Astrocyte (in vitro differentiated cells and primary cell): ENCODE results near the gene SHOC2. TPM values are rescaled to one million over a fixed set of nuclear protein-coding genes. Genes with fewer than 3 reads are reported as not detected.

Experiments used
- DNase-seq: peaks from one replicate; pipeline ENCODE4 v3.0.0-alpha.2; 2010; ENCODE audit warnings: low read depth
- FAIRE-seq: peaks from 2 replicates; lab custom pipeline; 2011; peaks lifted over from hg19 to GRCh38; lab: Jason Lieb, UNC
- H2AFZ ChIP-seq: 2 replicates; pipeline ENCODE4 v1.6.0; 2012; ENCODE audit warnings: low read depth, low read length, inconsistent platforms
- H3K27ac ChIP-seq: 2 replicates; pipeline ENCODE4 v1.5.1; 2011; ENCODE audit warnings: low read depth, low read length, inconsistent platforms
- H3K27me3 ChIP-seq: 2 replicates; pipeline ENCODE4 v1.6.0; 2011; ENCODE audit warnings: low read length, inconsistent platforms; ENCODE audit not compliant: insufficient read depth
- H3K36me3 ChIP-seq: 2 replicates; pipeline ENCODE4 v1.5.1; 2011; ENCODE audit warnings: low read length, inconsistent platforms; ENCODE audit not compliant: insufficient read depth
- H3K4me1 ChIP-seq: 2 replicates; pipeline ENCODE4 v1.5.1; 2011; ENCODE audit warnings: low read length, inconsistent platforms; ENCODE audit not compliant: insufficient read depth
- H3K4me2 ChIP-seq: 2 replicates; pipeline ENCODE4 v1.6.0; 2012; ENCODE audit warnings: low read length, inconsistent platforms
- H3K4me3 ChIP-seq: 2 replicates; pipeline ENCODE4 v1.5.1; 2011; ENCODE audit warnings: low read depth, mild to moderate bottlenecking, low read length, inconsistent platforms; ENCODE audit not compliant: insufficient read depth
- H3K79me2 ChIP-seq: 2 replicates; pipeline ENCODE4 v1.6.0; 2012; ENCODE audit warnings: mild to moderate bottlenecking, low read length, inconsistent platforms; ENCODE audit not compliant: insufficient read depth
- H3K9ac ChIP-seq: 2 replicates; pipeline ENCODE4 v1.6.0; 2012; ENCODE audit warnings: mild to moderate bottlenecking, low read length, inconsistent platforms
- H3K9me3 ChIP-seq: 2 replicates; pipeline ENCODE4 v1.5.1; 2012; ENCODE audit warnings: low read depth, mild to moderate bottlenecking, low read length, inconsistent platforms; ENCODE audit not compliant: insufficient read depth
- H4K20me1 ChIP-seq: 2 replicates; pipeline ENCODE4 v1.6.0; 2012; ENCODE audit warnings: low read length, inconsistent platforms; ENCODE audit not compliant: insufficient read depth
- H3K27ac Mint-ChIP-seq: one replicate; pipeline ENCODE4 v1.8.0; 2021; ENCODE audit warnings: mild to moderate bottlenecking, mixed read lengths; ENCODE audit not compliant: unreplicated experiment
- H3K27me3 Mint-ChIP-seq: one replicate; pipeline ENCODE4 v1.8.0; 2021; ENCODE audit warnings: low read depth, mixed read lengths; ENCODE audit not compliant: unreplicated experiment
- H3K36me3 Mint-ChIP-seq: one replicate; pipeline ENCODE4 v1.8.0; 2021; ENCODE audit warnings: low read depth, mixed read lengths; ENCODE audit not compliant: unreplicated experiment
- H3K4me1 Mint-ChIP-seq: one replicate; pipeline ENCODE4 v1.8.0; 2021; ENCODE audit warnings: low read depth, mixed read lengths; ENCODE audit not compliant: unreplicated experiment
- H3K4me3 Mint-ChIP-seq: one replicate; pipeline ENCODE4 v1.8.0; 2021; ENCODE audit warnings: mild to moderate bottlenecking, moderate library complexity, mixed read lengths; ENCODE audit not compliant: unreplicated experiment
- H3K9me3 Mint-ChIP-seq: one replicate; pipeline ENCODE4 v1.8.0; 2021; ENCODE audit warnings: mild to moderate bottlenecking, mixed read lengths; ENCODE audit not compliant: unreplicated experiment
- EZH2 ChIP-seq: IDR thresholded peaks from 2 replicates; pipeline ENCODE4 v1.6.1; 2012; ENCODE audit warnings: mild to moderate bottlenecking, low read length, inconsistent platforms; ENCODE audit not compliant: insufficient read depth
- microRNA-seq: library from miRNA; unstranded; fragments of <30 nt; microRNA quantifications from one replicate; pipeline ENCODE4 v1.2.0, GENCODE V29; 2020
- total RNA-seq: library from RNA; stranded (reverse); gene quantifications from 2 replicates; pipeline ENCODE4 v1.2.1, GENCODE V29; 2021
- TF ChIP-seq, protein P1 (sequence below): IDR thresholded peaks from 2 replicates; pipeline ENCODE4 v1.5.1; 2011; ENCODE audit warnings: low read depth, mild to moderate bottlenecking, inconsistent platforms, low read length, moderate library complexity; ENCODE audit not compliant: insufficient read depth

The SHOC2 gene
- total RNA-seq, 1 donor from 2014 or later = 80.7 TPM

DNA sequence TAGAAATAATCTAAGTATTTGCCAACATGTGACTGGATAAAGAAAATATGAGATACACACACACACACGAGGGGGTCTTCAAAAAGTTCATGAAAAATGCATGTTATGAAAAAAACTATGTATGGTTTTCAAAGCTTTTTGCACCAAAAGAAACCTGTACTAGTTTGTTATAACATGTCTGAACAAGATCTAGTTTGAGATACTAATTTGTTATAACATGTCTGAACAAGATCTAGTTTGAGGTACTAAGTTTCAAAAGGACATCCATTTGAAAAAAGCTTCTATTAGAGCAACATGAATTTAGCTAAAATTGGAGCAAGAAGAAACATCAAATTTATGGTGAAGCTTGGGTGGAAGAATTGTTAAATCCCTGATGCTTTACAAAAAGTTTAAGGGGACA, 137.6 kb downstream of the SHOC2 start:
- FAIRE-seq = no peak
- Histone ChIP-seq H3K27ac (no peak overlapping the region), H4K20me1 (no peaks in the 10 kb centered on the region), H3K9me3 (peaks cover 2% of the 10 kb centered on the region), H3K4me2 (no peak overlapping the region), H2AFZ (no peak overlapping the region), H3K4me3 (no peak overlapping the region), H3K79me2 (no peaks in the 10 kb centered on the region), H3K9ac (no peak overlapping the region), H3K27me3 (no peaks in the 10 kb centered on the region), H3K4me1 (no peaks in the 10 kb centered on the region), H3K36me3 (no peaks in the 10 kb centered on the region)
- H3K4me3 Mint-ChIP-seq = no peak overlapping the region
- TF ChIP-seq, protein P1, sequence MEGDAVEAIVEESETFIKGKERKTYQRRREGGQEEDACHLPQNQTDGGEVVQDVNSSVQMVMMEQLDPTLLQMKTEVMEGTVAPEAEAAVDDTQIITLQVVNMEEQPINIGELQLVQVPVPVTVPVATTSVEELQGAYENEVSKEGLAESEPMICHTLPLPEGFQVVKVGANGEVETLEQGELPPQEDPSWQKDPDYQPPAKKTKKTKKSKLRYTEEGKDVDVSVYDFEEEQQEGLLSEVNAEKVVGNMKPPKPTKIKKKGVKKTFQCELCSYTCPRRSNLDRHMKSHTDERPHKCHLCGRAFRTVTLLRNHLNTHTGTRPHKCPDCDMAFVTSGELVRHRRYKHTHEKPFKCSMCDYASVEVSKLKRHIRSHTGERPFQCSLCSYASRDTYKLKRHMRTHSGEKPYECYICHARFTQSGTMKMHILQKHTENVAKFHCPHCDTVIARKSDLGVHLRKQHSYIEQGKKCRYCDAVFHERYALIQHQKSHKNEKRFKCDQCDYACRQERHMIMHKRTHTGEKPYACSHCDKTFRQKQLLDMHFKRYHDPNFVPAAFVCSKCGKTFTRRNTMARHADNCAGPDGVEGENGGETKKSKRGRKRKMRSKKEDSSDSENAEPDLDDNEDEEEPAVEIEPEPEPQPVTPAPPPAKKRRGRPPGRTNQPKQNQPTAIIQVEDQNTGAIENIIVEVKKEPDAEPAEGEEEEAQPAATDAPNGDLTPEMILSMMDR = no peak
- TF ChIP-seq EZH2 = no peak
- DNase-seq = no peak
- H3K9me3 Mint-ChIP-seq = peaks cover 6% of the 10 kb centered on the region
- H3K4me1 Mint-ChIP-seq = no peaks in the 10 kb centered on the region
- H3K36me3 Mint-ChIP-seq = no peaks in the 10 kb centered on the region
- H3K27me3 Mint-ChIP-seq = peaks cover 3% of the 10 kb centered on the region
- H3K27ac Mint-ChIP-seq = no peak overlapping the region

Small RNA genes lying within 50 kb of the gene (microRNA-seq; reads per million reads assigned to microRNA genes)
- gene MIR548E = 1.6 reads per million

Other genes with a start within 250 kb of the SHOC2 start
- gene PDCD4, start 47.7 kb upstream of the SHOC2 start, total RNA-seq = 79.9 and 84.2 TPM in 2 replicates
- 24.1 and 26.3 TPM in 2 replicates for gene BBIP1, start 424 bp upstream of the SHOC2 start, total RNA-seq
- gene ADRA2A, start 157.4 kb downstream of the SHOC2 start, total RNA-seq = 1.2 and 1.5 TPM in 2 replicates